NCI-H2196 treated with DMSO at 0.1 percent for 48 hours (cell line): Measurements from ENCODE around the gene SLC5A8.

Source experiments
- DNase-seq: peaks from one replicate; lab custom pipeline; 2025; ENCODE audit not compliant: unreplicated experiment; lab: John Stamatoyannopoulos, UW

The SLC5A8 gene, protein sequence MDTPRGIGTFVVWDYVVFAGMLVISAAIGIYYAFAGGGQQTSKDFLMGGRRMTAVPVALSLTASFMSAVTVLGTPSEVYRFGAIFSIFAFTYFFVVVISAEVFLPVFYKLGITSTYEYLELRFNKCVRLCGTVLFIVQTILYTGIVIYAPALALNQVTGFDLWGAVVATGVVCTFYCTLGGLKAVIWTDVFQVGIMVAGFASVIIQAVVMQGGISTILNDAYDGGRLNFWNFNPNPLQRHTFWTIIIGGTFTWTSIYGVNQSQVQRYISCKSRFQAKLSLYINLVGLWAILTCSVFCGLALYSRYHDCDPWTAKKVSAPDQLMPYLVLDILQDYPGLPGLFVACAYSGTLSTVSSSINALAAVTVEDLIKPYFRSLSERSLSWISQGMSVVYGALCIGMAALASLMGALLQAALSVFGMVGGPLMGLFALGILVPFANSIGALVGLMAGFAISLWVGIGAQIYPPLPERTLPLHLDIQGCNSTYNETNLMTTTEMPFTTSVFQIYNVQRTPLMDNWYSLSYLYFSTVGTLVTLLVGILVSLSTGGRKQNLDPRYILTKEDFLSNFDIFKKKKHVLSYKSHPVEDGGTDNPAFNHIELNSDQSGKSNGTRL

DNA sequence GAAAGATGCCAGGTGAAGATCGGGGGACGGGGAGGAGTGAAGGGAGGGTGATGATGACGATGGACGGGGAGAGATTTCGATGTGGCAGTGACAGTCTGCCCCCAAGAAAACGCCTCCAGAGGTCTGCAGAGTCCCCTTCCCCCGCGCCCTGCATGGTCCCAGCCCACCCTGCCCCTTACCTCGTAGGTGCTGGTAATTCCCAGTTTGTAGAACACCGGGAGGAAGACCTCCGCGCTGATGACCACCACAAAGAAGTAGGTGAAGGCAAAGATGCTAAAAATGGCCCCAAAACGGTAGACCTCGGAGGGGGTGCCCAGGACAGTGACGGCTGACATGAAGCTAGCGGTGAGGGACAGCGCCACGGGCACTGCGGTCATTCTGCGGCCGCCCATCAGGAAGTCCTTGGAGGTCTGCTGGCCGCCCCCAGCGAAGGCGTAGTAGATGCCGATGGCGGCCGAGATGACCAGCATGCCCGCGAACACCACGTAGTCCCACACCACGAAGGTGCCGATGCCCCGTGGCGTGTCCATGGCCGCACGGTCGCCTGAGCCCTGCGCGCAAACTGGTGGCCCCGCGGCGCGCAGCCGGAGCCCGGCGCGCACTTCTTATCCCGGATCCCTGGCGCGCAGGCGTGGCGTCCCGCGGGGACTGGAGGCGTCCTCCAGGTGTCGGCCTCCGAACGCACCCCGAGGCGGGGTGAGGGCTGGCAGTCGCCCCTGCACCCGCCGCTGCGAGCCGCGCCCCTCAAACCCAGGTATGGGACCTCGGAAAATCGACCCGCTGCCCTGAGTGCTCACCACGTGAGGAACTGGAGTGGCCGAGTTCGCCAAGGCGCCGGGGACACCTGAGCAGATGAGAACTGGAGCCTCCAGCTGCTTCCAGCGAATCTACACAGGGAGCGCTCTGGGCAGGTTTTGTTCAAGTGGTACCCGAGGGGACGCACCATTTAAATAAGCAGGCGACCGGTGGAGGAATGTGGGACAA, at the start of gene SLC5A8:
Gene SLC5A8 (minus strand): TSS at position 920 of the 984 bp plus-strand sequence. CDS start 390 bp downstream, at position 530.
- no peak for DNase-seq

- DNase-seq, result no peak
These were observed 47.3 kb upstream of the SLC5A8 start for GRCh38 chr12:101257357-101257756.

- DNase-seq, result no peak
These were observed 46.2 kb upstream of the SLC5A8 start for GRCh38 chr12:101256266-101256665.

GRCh38 chr12:101243616-101244015, 33.6 kb upstream of the SLC5A8 start:
- DNase-seq, result no peak

DNA sequence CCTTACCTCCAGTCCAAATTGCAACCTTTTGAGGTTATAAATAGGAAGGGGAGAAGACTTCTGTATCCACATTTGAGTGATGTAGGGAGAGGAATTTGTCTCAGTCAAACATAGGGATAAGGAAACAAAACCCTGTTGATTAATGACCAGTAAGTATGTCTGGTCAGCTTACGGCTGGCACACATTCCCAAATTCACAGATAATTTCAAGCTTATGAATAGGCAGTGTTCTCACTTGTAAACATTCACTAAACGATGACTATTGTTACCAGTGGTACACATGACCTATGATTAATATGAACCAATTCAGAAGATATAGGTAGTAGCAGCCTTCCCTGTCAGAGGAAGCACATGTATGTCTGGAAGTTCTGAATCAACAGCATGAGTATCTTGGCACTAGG, 33.0 kb upstream of the SLC5A8 start:
- DNase-seq, result no peak

DNA sequence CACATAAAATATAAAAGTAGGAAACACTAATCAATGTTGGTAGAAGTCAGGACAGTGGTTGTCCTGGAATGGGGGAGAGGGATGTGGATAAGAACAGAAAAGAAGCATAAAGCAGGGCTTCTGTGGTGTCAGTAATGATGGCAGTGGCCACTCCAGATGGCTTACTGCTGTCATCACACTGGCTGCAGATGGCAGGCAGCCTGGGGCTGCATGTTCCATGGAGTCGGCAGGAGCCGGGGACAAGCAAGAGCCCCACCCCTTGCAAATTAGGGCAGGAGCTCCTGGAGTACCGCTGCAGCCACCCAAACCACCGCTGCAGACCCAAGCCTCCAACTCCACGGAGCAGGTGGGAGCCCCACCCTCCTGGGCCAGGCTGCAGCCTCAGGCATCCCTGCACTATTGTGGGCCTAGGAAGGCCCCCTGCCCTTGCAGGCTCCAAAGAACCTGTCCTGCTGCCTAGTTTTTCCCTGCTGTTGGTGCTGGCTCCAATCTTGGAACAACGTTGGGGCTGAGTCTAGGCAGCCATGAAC, 28.8 kb upstream of the SLC5A8 start:
- no peak for DNase-seq

GRCh38 chr12:101238306-101238705, 28.3 kb upstream of the SLC5A8 start:
- no peak for DNase-seq

DNA sequence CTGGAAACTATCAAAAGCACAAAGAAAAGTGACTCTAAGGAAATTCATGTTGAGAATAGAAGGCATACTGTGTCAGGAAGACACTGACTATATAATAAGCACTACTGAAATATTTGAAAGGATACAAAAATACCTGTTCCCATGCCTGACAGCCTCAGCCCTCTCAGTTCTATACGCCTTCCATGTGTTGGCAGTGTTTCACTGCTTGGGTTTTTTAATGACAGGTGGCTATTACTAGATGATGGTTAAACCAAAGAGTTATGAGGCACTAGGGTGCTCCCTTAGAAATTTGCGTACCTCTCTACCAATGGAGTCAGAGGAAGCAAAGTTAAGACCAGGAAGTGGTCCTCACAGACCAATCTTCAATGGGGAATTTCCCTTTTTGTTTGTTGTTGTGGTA, 25.6 kb upstream of the SLC5A8 start:
- DNase-seq, result no peak

GRCh38 chr12:101231636-101232035, 21.6 kb upstream of the SLC5A8 start:
- no peak for DNase-seq

GRCh38 chr12:101230547-101230946, 20.5 kb upstream of the SLC5A8 start:
- no peak for DNase-seq

DNA sequence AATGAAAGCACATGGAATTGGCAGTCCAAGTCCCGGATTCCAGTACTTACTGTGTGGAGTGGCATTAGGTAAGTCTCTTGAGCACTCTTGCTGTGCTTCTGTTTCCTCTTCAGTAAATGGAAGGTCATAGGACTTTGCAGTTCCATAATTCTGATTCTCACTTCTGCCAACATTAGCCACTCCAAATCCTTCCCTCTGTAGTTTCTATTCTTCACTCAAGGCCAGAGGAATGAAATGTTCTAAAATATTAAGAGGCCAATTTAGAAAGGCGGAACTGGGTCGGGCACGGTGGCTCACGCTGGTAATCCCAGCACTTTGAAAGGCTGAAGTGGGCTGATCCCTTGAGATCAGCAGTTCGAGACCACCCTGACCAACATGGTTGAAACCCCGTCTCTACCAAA, 19.8 kb upstream of the SLC5A8 start:
- no peak for DNase-seq

DNA sequence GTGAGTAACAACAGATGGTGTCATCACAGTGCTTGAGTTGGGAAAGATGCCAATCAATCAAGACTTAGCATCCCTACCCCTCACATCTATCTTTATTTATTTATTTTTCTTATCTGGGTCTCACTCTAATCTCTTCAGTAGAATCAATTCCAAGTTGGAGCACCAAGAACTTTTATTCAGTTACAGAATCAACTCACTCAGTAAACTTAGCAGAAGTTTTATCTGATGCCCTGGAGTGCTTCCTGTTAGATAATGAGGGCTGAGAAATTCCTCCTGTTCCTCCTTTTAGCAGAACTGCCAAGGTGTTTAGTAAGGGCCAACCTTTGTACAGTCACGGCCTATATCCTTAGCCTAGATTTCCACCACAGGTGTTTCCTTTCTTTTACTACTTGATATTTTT, 11.3 kb upstream of the SLC5A8 start:
- no peak for DNase-seq

DNA sequence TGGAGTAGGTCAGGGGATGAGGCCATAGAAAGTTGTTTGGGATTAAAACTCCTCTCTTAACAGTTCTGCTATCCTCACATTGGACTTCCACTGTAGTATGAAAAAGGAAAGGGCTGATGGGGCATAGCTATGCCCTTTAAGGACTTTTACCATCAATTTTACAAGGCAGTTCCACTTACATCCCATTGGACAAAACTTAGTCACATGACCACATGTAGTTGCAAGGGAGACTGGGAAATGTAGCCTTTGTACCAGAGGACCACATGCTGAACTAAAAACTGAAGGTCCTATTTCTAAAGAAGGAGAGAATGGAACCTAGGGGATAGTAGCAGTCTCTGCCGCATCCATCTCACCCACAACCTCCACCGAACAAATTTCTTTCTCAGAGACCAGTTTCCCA, 6.8 kb upstream of the SLC5A8 start:
- no peak for DNase-seq

DNA sequence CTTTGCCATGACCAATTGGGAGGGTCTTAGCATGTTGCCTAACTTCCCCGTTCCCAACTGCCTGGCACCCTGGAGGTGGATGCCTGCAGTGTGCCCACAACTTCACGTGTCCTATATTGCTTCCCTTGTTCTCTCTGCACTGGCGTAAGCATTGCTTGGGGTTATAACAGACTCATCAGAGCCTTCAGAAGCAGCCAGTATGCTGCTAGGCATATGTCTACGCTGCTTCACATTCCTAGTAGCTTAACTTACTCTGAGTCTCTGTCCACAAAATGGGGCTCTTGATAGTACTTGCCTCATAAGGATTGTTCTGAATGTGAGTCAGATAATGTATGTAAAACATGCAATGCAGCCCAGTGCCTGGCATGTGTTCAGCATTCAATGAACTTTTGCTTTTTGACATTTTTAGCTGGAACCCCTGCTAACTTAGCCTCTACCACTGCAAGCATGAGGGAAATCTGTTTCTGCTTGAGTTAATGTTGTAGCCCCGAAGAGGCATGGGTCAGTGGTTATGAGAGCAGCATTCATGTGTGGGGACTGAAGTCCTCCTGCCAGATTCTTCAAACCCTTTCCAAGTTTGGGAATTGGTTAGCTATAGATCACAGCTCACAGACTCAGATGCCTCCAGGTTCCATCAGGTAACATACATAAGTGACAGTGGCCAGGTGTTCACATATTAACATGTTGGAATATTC, 2.8 kb downstream of the SLC5A8 start:
- DNase-seq, result no peak

- no peak for DNase-seq
These were observed 5.3 kb downstream of the SLC5A8 start for GRCh38 chr12:101204602-101205304.

DNA sequence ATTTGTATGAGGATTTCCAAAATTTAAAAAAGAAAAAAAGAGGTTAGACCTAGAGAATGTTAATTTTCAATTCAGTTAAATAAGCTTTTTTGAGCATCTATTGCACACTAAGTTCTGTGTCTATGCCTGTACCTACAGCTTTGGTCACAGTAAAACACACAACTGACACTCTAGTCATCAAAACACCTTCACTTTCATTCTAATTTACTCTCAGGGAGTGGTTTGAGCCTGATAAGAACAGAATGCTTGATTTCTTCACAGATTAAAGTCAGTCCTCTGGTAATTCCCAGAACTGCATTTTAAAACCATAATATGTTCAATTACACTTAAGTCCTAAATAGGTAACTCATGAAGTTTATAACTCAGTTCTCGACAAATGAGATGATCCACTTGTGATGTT, 9.2 kb downstream of the SLC5A8 start:
- DNase-seq, result no peak

- no peak for DNase-seq
These were observed 9.9 kb downstream of the SLC5A8 start for GRCh38 chr12:101200145-101200544.

DNA sequence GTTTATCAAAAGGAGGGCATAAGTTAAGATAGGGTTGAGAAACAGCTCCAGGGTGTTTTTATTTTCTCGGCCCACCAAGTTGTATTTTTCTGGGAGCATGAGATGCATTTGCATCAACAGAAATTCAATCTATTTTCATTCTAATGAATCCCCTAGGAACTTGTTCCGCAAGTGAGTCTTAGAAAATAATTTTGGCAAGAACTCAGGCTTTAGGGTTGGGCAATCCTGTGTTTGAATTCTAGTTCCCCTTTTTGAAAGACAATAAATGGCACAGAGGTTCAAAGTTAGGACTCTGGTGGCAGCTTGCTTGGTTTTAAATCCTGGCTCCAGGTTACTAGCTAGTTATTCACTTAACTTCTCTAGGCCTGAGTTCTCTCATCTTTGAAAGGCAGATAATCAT, 23.7 kb downstream of the SLC5A8 start:
- DNase-seq, result no peak

GRCh38 chr12:101181776-101182175, 28.3 kb downstream of the SLC5A8 start:
- DNase-seq, result no peak

- no peak for DNase-seq
These were observed 35.5 kb downstream of the SLC5A8 start for GRCh38 chr12:101174541-101174940.
